Neural progenitor cell (in vitro differentiated cells): ENCODE results near the gene PDE7B.

Experiments used
- EZH2phosphoT487 ChIP-seq: fragments of 200-600 bp; sonication (generic); IDR thresholded peaks from 2 replicates; pipeline ENCODE4 v1.6.1; 2017; ENCODE audit warnings: antibody characterized with exemption
- TF ChIP-seq, protein P1 (sequence below): fragments of 200-600 bp; sonication (generic); IDR thresholded peaks from 2 replicates; pipeline ENCODE4 v1.5.1; 2017; ENCODE audit warnings: antibody characterized with exemption, mild to moderate bottlenecking

DNA sequence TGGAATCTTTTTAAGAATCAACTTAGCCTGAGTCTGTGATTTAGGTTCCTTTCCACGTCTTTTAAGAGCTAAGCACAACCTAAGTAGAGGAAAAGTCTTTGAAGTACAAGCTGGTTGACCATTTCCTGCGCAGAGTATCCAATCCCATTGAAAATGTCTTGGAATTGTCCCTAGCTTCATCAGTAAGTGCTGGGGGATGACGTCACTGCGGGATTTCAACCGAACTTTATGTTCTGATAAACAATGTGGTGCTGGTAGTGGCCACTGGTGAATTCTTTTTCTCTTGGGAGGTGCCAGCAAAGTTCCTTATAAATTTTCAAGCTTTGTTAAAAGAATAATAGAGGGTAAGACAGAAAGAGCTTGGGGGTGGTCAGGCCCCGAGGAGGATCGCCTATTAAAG, 69.2 kb downstream of the PDE7B start:
- TF ChIP-seq EZH2phosphoT487: no peak
- TF ChIP-seq, protein P1, sequence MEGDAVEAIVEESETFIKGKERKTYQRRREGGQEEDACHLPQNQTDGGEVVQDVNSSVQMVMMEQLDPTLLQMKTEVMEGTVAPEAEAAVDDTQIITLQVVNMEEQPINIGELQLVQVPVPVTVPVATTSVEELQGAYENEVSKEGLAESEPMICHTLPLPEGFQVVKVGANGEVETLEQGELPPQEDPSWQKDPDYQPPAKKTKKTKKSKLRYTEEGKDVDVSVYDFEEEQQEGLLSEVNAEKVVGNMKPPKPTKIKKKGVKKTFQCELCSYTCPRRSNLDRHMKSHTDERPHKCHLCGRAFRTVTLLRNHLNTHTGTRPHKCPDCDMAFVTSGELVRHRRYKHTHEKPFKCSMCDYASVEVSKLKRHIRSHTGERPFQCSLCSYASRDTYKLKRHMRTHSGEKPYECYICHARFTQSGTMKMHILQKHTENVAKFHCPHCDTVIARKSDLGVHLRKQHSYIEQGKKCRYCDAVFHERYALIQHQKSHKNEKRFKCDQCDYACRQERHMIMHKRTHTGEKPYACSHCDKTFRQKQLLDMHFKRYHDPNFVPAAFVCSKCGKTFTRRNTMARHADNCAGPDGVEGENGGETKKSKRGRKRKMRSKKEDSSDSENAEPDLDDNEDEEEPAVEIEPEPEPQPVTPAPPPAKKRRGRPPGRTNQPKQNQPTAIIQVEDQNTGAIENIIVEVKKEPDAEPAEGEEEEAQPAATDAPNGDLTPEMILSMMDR: no peak
